Thyroid gland (tissue), 4 donors: Measurements from ENCODE around the gene TP63.

Source experiments
- POLR2A ChIP-seq, 2 donors: fragments of 450-650 bp; IDR thresholded peaks; one replicate each; pipeline ENCODE4 v1.6.1; 2017; ENCODE audit warnings: antibody characterized with exemption in 2 of 2, mild to moderate bottlenecking in 2 of 2, moderate library complexity in 1 of 2
- TF ChIP-seq, protein P1 (sequence below), 6 experiments: fragments of 200-600 bp in 3 of 6; fragments of 450-650 bp in 3 of 6; sonication (generic) in 3 of 6; IDR thresholded peaks; one replicate each; pipeline ENCODE4 v1.5.1; 2016 to 2019; ENCODE audit warnings: antibody characterized with exemption in 6 of 6, mild to moderate bottlenecking in 2 of 6, inconsistent platforms in 1 of 6, moderate library complexity in 1 of 6

DNA sequence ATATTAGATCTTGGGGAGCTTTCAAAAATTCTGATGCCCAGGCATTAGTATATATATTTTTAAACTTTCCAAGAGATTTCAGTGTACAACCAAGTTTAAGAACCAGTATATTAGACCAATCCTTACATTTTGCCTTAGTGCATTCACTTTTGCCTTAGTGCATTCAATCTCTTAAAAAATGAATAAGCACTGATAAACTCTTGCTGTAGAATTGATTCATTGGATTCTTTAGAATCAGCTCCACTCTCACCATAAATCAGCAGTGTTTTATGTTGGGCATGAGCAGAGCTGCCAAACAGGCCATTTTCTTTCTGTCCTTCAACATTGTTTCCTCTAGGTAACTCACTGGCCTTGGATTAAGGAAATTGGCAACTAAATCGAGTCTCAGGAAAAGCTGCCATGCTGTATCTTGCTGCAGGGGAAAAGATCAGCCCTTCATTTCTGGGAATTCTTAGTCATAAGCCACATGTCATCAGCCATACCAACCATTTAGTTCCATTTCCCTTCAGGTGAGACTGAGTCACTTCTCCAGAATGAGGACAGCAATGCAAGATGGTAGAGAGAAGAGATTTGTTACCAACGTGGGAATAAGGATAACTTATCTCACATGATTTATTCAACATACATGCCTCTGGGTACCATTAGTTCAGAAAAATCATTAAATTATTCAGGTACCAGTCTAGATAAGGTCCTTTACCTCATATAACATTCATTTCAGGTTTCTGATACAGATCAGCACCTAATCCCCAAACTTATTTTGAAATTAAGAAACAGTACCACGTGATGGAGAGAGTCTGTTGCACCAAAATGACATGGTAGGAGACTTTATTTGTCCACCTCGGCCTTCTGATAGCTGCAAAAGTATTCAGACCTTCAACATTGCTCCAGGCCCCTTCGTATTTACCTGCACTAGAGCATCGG, 297.0 kb downstream of the TP63 start:
- no peak for TF ChIP-seq POLR2A (IDR thresholded peaks at IDR 0.05)
- TF ChIP-seq, protein P1, sequence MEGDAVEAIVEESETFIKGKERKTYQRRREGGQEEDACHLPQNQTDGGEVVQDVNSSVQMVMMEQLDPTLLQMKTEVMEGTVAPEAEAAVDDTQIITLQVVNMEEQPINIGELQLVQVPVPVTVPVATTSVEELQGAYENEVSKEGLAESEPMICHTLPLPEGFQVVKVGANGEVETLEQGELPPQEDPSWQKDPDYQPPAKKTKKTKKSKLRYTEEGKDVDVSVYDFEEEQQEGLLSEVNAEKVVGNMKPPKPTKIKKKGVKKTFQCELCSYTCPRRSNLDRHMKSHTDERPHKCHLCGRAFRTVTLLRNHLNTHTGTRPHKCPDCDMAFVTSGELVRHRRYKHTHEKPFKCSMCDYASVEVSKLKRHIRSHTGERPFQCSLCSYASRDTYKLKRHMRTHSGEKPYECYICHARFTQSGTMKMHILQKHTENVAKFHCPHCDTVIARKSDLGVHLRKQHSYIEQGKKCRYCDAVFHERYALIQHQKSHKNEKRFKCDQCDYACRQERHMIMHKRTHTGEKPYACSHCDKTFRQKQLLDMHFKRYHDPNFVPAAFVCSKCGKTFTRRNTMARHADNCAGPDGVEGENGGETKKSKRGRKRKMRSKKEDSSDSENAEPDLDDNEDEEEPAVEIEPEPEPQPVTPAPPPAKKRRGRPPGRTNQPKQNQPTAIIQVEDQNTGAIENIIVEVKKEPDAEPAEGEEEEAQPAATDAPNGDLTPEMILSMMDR (IDR thresholded peaks at IDR 0.05) = no peak
